Left forelimb (tissue), 1 donor: ENCODE results near the gene TMEM221.

Experiments used
- DNase-seq: peaks from one replicate; pipeline ENCODE4 v3.0.0-alpha.2; 2018; ENCODE audit warnings: low spot score

TMEM221 gene

DNA sequence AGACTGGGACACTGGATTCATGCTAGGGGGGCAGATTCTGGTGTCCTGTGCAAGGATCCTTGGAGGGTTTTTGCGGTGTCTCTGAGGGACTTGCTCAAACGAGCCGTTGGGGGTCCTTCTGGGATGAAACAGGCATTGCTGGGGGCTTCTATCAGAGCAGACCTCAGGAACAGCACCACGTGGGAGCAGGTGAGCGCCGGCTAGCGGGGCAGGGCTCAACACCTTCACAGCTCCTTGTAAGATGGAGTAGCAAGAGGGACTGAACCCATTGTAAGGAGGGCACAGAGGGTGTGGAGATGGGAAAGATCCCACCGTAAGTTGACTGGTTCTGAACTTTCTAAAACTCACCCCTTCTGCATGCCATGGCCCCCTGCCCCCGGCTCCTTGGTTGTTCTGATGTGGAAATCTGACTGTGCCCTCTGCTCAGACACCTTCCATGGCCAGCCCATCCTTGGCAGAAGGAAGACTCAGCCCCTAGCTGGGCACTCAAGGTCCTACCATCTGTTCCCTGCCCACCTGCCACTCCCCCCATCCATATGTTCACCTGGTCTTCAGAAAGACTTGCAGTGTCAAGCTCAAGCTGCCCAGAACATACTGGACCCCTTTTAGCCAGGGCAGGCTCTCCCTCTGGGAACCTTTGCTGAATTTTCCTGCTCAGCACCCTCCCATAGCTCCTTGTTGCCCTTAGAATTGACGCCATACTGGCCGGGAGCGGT lies 23.1 kb upstream of the TMEM221 start:
- no peak for DNase-seq

DNA sequence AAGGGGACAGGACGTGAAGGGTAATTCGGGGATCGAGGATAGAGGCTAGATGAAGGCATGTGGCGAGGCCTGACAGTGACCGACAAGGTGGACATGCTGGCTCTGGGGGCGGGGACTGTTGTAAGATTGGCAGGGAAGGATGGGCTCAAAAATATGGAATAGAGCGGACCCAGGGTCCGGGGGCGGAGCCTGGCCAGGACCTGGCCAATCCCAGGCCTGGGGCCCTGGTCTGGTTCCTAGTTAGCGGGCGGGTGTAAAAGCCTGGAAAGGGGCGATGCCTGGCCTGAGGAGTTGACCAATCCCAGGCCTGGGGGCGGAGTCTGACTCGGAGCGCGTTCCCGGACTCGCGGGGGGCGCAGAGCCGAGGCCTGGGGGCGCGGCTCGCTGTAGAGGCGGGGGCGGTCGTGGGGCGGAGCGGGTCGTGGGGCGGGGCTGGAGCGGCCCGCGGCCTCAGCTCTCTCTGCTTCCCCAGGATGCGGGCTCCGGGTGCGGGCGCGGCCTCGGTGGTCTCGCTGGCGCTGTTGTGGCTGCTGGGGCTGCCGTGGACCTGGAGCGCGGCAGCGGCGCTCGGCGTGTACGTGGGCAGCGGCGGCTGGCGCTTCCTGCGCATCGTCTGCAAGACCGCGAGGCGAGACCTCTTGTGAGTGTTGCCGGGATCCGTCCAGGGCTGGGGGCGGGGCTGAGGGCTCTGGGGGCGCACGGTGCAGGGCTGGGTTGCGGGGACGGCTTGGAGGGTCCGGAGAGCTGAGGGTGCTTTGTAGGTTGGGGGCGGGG lies 21.8 kb upstream of the TMEM221 start, which contains the start of gene SLC27A1:
TSS of gene SLC27A1 (plus strand) at position 457 of the 774 bp plus-strand sequence. CDS start at position 474, 17 bp downstream.
- peak; percentile 99 for DNase-seq

GRCh38 chr19:17469481-17470067 lies 21.1 kb upstream of the TMEM221 start:
- DNase-seq: peak; percentile 92

DNA sequence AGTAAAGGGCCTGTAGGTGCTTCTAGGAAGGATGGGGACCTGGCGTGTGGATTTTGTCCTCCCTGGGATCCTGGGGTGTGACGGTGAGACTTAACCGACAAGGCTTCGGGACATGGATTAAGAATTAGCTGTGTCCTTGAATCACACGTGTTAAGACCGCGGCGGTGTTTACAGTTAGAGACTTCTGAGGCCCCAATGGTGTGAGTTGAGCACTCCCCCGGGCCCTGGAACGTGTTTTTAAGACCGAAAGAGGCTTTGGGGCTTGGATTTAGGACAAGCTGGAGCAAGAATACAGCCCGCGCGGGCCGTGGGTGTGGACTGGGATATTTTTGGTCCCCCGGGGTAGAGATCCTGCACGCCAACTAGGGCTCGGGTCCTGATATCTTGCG lies 20.6 kb upstream of the TMEM221 start:
- no peak for DNase-seq

- no peak for DNase-seq
These were observed 20.0 kb upstream of the TMEM221 start for GRCh38 chr19:17468302-17469091.

DNA sequence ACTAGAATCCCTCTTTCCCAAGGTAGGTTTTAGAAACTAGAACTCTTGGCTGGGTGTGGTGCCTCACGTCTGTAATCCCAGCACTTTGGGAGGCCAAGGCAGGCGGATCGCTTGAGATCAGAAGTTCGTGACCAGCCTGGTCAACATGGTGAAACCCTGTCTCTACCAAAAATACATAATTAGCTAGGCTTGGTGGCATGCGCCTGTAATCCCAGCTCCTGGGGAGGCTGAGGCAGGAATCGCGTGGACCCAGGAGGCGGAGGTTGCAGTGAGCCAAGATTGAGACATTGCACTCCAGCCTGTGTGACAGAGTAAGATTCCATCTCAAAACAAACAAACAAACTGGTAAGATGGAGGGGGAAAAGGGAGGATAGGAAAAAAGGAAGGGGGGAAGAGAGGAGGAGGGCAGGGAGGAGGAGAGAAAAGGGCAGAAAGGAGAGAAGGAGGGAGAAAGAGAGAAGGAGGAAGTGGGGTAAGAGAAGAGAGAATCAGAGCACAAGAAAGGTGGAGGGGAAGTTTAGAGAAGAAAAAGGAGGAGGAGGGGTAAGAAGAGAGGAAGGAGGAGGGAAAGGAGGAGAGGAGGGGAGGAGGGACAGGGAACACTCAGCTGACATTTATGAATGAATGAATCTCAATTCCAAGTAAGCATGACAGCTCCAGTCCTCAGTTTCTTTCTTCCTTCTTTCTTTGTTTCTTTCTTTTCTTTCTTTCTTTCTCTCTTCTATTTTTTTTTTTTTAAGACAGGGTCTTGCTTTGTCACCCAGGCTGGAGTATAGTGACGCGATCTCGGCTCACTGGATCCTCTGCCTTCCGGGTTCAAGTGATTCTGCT lies 19.2 kb upstream of the TMEM221 start:
- DNase-seq: no peak

- no peak for DNase-seq
These were observed 18.0 kb upstream of the TMEM221 start for GRCh38 chr19:17466487-17466850.

DNA sequence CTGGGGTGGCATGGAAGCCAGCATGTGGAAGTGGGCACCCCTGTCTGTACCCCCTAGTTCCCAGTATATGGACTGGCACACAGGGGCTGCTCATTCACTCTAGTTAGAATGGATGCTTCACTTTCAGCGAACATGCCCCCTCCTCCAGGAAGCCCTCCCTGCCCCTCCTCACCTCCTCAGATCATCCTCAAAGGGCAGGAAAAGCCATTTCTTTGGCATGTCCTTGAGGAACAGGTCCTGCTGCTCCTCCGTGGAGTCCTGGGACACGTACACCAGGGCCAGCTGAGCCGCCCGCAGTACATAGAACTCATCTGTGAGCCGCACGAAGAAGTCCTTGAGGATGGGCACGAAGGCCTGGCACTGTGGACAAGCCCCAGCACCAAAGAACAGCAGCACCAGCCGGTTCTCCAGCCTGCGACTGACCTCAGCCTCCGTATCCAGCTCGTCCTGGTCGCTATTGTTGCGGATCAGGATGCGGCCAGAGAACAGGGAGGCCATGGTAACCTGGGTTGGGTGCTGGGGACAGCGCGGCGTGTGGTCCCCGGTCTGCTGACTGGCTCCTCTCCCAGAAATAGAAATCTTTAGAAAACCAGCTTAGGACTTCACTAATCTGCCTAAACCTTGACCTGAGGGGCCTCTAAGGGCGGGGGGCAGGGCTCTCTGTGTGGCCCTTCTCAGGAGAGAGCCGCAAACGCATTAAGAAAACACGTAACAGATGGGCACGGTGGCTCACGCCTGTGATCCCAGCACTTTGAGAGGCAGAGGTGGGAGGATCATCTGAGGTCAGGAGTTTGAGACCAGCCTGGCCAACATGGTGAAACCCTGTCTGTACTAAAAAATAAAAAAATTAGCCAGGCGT lies 12.1 kb upstream of the TMEM221 start, which contains the start of gene NXNL1:
TSS of gene NXNL1 (minus strand) at position 555 of the 859 bp plus-strand sequence. CDS start at position 498, 57 bp downstream.
- DNase-seq: no peak

DNA sequence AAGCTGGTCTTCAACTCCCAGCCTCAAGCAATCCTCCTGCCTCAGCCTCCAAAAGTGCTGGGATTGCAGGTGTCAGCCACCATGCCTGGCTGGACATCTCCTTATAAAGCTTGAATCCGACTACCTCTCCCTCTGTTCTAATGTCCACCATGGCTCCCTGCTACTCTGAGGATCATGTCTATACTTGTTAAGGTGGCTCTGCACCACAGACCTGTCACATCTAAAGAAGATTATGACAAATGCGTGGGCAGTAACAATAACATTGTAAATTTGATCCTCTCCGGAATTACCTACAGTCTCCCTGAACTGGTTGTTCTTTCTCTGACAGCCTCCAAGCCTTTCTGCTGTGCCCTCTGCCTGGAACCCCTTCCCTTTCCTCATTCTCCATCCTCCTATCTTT lies 10.5 kb upstream of the TMEM221 start:
- no peak for DNase-seq

GRCh38 chr19:17457616-17458015 lies 9.1 kb upstream of the TMEM221 start:
- DNase-seq: no peak

DNA sequence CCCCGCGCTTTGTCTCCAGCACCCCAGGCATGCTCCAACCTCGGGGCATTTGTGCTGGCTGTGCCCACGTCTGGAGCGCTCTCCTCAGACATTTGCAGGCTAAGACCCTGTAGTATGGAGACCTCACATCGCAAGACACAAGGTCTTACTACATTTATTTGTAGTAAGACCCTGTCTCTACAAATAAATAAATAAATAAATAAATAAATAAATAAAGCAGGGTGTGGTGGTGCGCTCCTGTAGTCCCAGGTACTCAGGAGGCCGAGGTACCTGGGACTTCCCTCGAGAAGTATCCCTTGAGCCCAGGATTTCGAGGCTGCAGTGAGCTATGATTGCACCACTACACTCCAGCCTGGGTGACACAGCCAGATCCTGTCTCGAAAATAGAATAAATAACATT lies 7.7 kb upstream of the TMEM221 start:
- DNase-seq: no peak

DNA sequence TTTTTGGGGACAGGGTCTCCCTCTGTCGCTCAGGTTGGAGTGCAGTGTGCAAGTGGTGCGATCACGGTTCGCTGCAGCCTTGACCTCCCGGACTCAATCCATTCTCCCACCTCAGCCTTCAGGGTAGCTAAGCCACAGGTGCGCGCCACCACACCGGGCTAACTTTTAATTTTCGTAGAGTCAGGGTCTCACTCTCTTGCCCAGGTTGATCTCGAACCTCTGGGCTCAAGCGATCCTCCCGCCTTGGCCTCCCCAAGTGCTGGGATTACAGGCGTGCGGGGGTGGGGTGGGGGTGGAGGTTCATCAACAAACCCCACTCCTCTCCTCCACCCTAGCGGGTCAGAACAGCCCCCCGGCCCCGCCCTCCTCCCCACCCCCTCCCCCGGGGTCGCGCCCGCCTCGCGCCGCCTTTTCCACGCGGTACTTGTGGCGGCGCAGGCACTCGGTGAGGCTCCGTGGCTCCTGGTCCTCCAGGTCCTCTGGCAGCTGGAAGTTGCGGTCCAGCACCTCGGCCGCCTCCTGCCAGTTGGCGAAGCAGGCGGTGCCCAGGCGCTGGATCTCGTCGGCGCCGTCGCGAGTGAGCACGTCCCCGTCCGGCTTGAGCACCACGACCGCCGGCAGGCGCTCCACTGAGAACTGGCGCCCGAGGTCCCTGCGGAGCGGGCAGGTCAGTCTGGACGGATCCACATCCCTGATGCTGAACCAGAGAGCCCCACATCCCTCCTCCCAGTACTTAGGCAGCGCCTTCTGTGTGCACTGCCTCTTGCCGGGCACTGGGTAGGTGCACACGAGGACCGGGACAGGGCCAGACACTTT lies 7.0 kb upstream of the TMEM221 start:
- no peak for DNase-seq

GRCh38 chr19:17454576-17455071 lies 6.2 kb upstream of the TMEM221 start:
- no peak for DNase-seq

DNA sequence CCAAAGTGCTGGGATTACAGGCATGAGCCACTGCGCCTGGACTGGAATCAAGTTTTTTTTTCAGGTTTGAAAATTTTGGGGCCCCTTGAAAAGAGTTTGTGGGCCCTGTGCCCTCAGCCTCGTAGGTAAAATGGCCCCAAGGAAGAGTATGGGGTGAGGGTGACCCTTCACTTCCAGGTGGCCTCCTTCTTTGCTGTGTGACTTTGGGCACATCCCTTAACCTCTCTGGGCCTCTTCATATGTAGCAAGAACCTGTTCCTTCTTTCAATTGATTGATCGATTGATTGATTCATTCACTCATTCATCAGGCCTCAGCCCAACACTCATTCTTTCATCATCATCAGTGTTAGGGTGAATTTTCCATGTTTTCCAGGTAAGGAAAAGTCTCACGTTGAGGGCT lies 3.4 kb upstream of the TMEM221 start:
- no peak for DNase-seq

GRCh38 chr19:17450264-17451075 lies 2.0 kb upstream of the TMEM221 start:
- DNase-seq: no peak

DNA sequence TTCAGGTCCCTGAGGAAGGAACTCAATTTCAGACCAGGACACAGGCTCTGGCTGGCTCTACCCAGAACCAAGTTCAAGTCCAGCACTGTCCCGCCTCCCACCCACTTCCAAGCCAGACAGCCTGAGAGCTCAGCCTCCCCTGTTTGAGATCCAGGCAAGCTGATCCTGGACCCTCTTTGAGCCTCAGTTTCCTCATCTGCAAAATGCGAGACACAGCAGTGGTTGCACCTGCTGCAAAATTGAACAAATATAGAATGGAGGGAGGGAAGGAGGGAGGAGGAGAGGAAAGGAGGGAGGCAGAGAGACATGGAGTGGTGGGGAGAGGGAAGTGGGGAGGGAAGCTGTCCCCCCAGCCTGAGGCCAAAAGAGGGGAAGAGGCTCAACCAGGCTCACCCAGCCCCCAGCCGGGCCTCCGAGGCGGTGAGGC lies 751 bp downstream of the TMEM221 start:
- DNase-seq: no peak

DNA sequence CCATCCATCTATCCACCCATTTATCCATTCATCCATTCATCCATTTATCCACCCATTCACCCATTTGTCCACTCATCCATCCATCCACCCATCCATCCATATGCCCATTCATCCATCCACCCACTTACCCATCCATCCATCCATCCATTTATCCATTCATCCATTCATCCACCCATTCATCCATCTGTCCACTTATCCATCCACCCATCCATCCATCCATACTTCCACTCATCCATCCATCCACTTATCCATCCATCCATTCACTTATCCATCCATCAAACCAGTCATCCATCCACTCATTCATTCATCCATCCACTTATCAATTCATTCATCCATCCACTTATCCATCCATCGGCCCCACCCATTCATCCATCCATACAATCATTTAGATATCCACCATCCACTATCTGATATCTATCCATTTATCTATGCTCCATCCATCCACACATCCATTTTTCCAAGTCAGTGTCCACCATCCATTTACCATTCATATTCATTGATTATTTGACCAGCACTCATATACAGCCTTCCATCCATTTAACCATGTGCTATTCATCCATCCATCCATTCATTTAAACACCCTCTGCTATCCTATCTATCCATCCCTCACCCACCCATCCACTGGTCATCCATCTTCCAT lies 2.8 kb downstream of the TMEM221 start:
- DNase-seq: no peak
